Fibroblast of gingiva (primary cell): ENCODE measurements around the gene FN1.
A peak's percentile ranks its signal among the peaks of the same experiment; 100 is the strongest.
"Not testable (repeated sequence)": the region's sequence is repeated elsewhere in the genome, so short reads cannot be mapped to it uniquely, and the experiment has no call there.

Experiments
- DNase-seq: peaks from one replicate; pipeline ENCODE4 v3.0.0-alpha.2; 2011; ENCODE audit warnings: low read depth

FN1 gene

GRCh38 chr2:215364157-215365155 lies 71.4 kb downstream of the FN1 start:
- no peak for DNase-seq

DNA sequence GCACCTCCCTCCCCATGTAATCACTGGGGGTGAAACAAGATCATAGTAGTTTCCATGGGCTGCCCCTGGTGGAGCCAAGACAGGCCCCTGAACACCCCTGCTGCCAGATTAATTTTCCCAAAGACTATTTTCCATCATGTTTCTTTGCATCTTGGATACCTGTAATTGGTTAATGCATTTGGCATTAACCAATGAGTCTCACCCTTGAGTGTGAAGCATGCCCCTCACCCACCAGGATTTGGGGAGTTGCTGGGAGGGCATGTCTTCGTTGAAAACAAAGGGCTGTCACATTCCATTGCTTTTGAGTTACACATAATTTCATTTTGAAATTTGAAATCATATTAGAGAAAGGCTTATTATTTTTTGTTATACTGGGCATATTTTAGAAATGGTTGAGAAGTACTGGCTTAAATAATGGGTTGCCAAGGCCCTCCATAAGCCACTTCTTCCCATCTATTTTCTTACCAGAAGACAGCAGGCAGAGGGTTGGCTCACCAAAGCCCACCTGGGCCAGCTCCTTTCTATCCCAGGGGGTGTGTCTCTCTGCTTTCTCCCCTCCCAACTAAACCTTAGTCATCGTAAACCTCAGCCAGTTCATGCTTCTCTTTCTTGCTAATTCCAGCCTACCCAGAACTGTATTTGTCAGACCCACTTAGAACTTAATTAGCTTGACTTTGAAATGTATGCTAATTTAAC lies 72.3 kb downstream of the FN1 start:
- no peak for DNase-seq

DNA sequence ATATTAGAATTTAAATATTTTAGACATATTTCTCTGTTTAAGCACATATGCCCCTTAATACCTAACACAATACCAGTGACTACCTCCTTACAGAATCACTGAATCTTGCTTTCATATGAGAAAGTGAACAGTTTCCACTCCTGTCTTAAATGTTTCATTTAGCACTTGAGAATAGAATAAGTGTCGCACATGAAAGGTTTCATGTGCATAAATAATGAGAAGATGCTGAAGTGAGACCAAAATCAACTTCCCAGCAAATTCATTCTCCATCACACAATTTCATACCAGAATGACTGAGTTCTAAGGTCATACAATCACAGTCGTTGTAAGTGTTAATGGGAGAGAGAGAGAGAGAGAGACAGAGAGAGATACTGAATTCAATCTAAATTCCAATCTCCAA lies 72.8 kb downstream of the FN1 start:
- no peak for DNase-seq

DNA sequence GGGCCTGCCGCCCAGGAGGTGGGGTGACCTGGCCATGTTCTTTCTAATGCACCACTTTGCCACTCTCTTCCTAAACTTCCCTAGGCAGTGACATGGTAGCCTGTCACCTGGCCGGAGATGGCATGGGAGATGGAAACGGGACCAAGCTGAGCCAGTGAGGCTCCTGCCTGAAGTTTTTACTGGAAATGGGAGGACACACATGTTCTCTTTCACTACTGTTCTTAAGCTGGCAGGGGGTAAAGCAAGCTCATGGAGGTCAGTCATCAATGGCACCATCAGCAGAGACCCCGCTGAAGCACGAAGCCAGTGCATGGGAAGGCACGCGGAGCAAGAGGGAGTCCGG lies 73.3 kb downstream of the FN1 start:
- DNase-seq = no peak

GRCh38 chr2:215361876-215362561 lies 73.8 kb downstream of the FN1 start:
- DNase-seq = no peak

DNA sequence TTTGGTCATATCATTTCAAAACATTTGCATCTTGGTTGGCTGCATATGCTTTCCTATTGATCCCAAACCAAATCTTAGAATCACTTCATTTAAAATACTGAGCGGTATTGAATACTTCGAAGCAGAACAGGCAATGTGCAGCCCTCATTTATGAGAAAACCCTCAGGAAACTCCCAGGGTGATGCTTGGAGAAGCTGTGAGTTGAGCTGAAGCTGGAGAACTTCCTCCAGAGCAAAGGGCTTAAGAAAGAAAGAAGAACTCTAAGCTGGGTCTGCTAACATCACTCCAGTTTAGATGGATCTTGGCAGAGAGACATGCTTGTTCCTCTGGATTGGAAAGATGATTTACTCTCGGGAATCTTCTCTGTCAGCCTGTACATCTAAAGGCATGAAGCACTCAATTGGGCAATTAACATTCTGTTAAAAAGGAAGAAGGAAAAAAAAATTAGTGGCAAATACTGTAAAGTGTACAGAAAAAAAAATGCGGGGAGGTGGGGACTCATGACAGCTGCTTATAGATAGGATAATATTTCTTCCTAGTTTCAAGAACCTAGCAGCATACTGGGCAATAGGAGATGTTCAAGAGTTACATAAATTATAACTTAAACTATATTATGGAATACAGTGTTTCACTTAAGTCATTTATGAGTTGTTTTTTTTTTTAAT lies 74.5 kb downstream of the FN1 start:
- no peak for DNase-seq

DNA sequence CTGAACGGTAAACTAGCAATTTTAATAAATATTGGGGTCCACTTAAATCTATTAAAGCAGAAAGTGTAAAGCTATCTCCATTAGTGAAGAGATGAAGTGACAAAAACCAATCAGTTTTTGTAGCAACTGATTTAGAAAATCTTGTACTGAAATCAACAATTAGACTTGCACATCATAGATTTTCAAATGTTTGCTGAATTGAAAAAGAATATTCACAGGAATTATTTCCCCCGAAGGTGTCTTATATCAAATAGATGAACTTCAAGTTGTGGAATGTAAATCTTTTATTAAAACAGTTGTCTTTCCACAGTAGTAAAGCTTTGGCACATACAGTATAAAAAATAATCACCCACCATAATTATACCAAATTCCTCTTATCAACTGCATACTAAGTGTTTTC lies 75.3 kb downstream of the FN1 start:
- DNase-seq = no peak

DNA sequence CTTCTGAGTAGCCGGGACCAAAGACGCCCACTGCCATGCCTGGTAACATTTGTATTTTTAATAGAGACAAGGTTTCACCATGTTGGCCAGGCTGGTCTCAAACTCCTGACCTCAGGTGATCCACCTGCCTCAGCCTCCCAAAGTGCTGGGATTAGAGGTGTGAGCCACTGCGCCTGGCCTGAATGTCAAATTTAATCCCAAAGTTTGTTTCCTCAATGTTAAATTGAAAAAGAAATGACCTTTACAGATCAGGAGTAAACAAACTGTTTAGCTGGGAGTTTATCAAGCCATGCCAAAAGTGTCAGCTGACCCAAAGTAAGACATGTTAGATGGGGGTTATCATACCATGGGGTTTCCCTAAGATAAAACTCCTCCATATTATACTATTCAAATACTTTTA lies 75.8 kb downstream of the FN1 start:
- DNase-seq = not testable (repeated sequence)

DNA sequence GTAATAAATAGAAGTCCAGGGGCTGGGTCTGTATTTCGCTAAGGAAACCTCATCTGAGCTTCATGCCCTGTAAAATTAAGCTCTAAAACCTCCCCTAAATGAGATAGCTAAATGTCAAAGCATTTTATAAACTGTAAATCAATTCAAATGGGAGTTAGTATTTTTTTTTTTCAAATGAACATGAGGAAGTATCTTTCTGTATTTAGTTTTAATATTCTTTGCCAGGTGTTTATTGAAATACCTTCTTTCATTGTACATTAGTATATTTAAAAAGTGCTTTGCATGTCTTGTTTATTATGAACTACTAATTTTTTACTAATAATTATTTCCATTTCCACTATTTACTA lies 76.3 kb downstream of the FN1 start:
- no peak for DNase-seq

- DNase-seq = no peak
Observed at GRCh38 chr2:215358891-215359575, 76.8 kb downstream of the FN1 start.

DNA sequence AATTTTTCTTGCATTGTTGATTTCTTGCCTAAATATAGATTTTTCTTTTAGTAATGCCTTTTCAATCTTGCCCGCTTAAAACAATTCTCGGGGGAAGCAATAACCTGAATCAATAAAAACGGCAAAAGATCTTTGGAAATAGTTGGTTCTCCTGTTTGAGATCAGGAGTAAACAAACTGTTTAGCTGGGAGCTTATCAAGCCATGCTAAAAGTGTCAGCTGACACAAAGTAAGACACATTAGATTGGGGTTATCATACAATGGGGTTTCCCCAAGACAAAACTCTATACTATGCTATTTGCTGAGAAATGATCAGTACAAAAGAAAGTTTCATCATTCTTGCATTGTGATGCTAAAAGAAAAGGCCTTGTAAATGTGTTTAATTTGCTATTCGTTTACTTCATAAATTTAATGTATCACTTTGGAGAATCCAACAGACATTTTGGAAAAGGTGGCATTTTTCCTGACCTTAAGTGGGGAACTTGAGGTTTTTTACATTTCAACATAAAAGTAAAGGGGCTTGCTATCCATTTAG lies 77.5 kb downstream of the FN1 start:
- DNase-seq = no peak

DNA sequence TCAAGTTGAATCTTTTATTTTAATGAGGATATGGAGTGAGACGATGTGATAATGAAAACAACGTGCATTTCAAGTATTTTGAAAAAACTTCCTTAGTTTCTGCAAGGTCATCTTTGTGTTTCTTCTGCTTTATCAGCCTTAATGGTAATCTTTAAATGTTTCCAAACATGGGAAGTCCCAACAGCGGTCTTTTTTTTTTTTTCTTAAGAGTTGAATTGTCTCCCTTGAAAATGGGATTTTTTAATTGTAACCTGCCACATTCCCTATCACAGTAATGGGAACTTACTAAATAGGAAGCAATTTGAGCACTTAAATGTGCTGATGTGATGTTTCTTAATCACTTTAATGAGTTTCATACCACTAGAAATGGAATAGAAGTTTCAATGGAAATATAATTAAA lies 78.2 kb downstream of the FN1 start:
- no peak for DNase-seq

- peak; percentile 52 for DNase-seq
Observed at GRCh38 chr2:215356948-215357461, 78.9 kb downstream of the FN1 start.

GRCh38 chr2:215356334-215356947 lies 79.4 kb downstream of the FN1 start:
- DNase-seq = no peak

DNA sequence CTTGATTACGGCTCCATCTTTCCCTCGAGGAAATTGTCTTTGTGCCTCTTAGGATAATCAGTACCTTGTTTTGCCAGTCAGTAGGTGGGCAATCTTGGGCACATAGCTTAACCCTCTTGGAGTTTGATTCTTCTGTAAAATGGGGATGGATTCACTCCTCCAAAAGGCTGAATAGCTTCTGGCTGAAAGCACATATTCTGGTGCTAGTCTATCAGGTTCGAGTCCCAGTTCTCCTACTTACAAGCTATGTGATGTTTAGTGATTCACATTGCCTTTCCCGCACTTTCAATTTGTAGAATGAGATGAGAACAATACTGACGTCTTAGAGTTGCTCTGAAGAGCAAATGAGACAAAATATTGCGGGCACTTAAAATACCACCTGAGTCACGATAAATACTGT lies 80.1 kb downstream of the FN1 start:
- DNase-seq = no peak

DNA sequence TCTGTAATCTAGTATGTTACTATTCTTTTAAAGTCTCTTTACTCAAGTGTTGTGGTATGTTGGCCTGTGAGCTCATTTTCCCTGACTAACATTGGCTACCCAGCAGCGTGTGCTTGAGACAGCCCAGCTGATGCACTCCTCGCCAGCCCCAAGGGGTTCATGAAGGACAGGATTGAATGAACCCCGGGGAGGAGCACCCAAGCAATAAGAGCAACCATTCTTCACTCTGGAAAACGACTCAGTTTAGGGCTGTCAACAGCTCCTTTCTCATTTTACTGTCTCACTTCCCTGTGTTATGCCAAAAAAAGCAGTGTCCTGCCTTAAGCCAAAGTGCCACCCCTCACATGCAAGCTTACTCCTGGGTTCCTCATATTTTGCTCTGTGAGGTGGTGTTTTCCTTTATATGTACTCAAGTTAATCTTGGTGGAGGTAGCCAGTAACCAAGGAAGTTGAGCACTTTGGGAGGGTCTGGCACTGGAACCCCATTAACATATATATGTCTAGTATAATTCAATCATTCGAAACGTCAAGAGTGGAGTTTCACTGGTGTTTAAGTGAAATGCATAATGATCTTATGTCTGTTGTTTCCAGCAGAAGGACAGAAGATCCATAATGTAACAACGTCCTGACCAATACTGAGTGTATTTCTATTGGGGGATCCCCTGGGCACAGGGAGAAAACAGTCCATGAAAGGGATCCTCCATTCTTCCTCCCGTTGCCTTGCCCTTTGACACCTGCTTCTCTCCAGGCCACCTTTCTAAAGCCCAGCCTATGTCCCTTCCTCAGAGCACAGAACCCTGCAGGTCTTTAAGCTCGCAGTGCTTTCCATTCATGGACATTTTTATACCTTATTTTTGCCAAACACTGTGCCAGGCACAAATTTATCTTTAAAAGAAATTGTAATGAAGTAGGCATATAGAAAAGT lies 80.8 kb downstream of the FN1 start:
- DNase-seq = no peak

GRCh38 chr2:215352602-215353001 lies 83.3 kb downstream of the FN1 start:
- DNase-seq = no peak

GRCh38 chr2:215347878-215348277 lies 88.0 kb downstream of the FN1 start:
- DNase-seq = no peak

DNA sequence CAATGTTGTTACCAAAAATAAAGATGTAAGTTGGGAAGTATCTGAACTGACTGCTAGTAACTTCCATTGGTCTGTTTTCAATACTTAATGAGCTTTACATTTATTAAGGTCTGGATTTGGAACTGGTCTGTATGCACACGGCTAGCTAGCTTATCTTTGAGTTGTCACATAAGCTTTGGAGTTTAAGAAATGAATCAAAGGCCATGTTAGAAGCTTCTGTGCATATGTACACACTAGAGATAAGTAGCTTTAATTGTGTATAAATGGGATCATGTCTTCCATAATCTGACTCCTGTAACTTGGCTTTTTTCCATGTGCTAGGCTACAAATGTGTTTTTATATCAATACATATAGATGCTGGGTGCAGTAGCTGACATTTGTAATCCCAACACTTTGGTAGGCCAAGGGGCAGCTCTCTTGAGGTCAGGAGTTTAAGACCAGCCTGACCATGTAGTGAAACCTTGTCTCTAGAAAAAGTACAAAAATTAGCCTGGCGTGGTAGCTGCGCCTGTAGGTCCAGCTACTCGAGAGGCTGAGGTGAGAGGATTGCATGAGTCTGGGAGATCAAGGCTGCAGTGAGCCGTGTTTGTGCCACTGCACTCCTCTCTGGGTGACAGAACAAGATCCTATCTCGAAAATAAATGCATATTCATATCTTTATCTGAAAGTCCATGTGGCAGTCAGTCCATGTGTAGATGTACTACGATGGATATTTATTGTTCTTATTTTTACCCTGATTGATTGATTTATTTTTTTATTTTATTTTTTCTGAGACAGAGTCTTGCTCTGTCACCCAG lies 96.8 kb downstream of the FN1 start:
- DNase-seq = no peak
